T-helper 1 cell treated with Interleukin-12 subunit alpha and Interleukin-12 subunit beta and Interleukin-4 antibody, amounts not matched to agents 30 μg/mL and 1 μg/mL, for 36 hours (primary cell): ENCODE measurements around the gene HPGDS.
"Not testable (repeated sequence)": the region's sequence is repeated elsewhere in the genome, so short reads cannot be mapped to it uniquely, and the experiment has no call there.

Experiments
- H3K27ac Mint-ChIP-seq: one replicate; pipeline ENCODE4 v1.8.0; 2021; ENCODE audit warnings: mild to moderate bottlenecking, mixed read lengths
- H3K27me3 Mint-ChIP-seq: one replicate; pipeline ENCODE4 v1.8.0; 2021; ENCODE audit warnings: low read depth, mixed read lengths
- H3K36me3 Mint-ChIP-seq: one replicate; pipeline ENCODE4 v1.8.0; 2021; ENCODE audit warnings: low read depth, mixed read lengths
- H3K4me1 Mint-ChIP-seq: one replicate; pipeline ENCODE4 v1.8.0; 2021; ENCODE audit warnings: low read depth, mixed read lengths
- H3K4me3 Mint-ChIP-seq: one replicate; pipeline ENCODE4 v1.8.0; 2021; ENCODE audit warnings: mild to moderate bottlenecking, moderate library complexity, mixed read lengths
- H3K9me3 Mint-ChIP-seq: one replicate; pipeline ENCODE4 v1.8.0; 2021; ENCODE audit warnings: mixed read lengths

Gene HPGDS

GRCh38 chr4:94342694-94343093 is at the start of gene HPGDS:
TSS of gene HPGDS (minus strand) at chr4:94342836. CDS start at chr4:94334629, 8,207 bp downstream.
- no peaks in the 10 kb centered on the region for H3K9me3 Mint-ChIP-seq
- H3K27ac Mint-ChIP-seq: no peak within 1 kb of the TSS
- peaks cover 22% of the 10 kb centered on the region for H3K4me1 Mint-ChIP-seq
- H3K27me3 Mint-ChIP-seq: no peaks in the 10 kb centered on the region
- no peak within 1 kb of the TSS for H3K4me3 Mint-ChIP-seq
- H3K36me3 Mint-ChIP-seq: no peaks in the 10 kb centered on the region

- Mint-ChIP-seq H3K27me3 (peaks cover 14% of the 10 kb centered on the region), H3K4me1 (no peaks in the 10 kb centered on the region), H3K9me3 (no peaks in the 10 kb centered on the region), H3K4me3 (no peak overlapping the region), H3K27ac (no peak overlapping the region), H3K36me3 (no peaks in the 10 kb centered on the region)
These were observed 48.3 kb upstream of the HPGDS start for GRCh38 chr4:94390804-94391410.

- Mint-ChIP-seq H3K36me3 (no peaks in the 10 kb centered on the region), H3K27me3 (peaks cover 14% of the 10 kb centered on the region), H3K9me3 (no peaks in the 10 kb centered on the region), H3K27ac (no peak overlapping the region), H3K4me3 (no peak overlapping the region), H3K4me1 (no peaks in the 10 kb centered on the region)
These were observed 47.1 kb upstream of the HPGDS start for GRCh38 chr4:94389595-94390267.

- peaks cover 14% of the 10 kb centered on the region for H3K27me3 Mint-ChIP-seq
- H3K36me3 Mint-ChIP-seq, H3K4me3 Mint-ChIP-seq, H3K9me3 Mint-ChIP-seq, H3K4me1 Mint-ChIP-seq, H3K27ac Mint-ChIP-seq: not testable (repeated sequence)
These were observed 45.3 kb upstream of the HPGDS start for GRCh38 chr4:94387965-94388364.

GRCh38 chr4:94385452-94385851 is 42.8 kb upstream of the HPGDS start:
- H3K9me3 Mint-ChIP-seq: not testable (repeated sequence)

GRCh38 chr4:94382891-94383290 is 40.3 kb upstream of the HPGDS start:
- not testable (repeated sequence) for H3K27ac Mint-ChIP-seq, H3K4me3 Mint-ChIP-seq, H3K36me3 Mint-ChIP-seq, H3K9me3 Mint-ChIP-seq, H3K4me1 Mint-ChIP-seq
- peaks cover 14% of the 10 kb centered on the region for H3K27me3 Mint-ChIP-seq

More at GRCh38 chr4:94385452-94385851, 42.8 kb upstream of the HPGDS start:
- peaks cover 14% of the 10 kb centered on the region for H3K27me3 Mint-ChIP-seq
- H3K27ac Mint-ChIP-seq, H3K4me3 Mint-ChIP-seq, H3K36me3 Mint-ChIP-seq, H3K4me1 Mint-ChIP-seq: not testable (repeated sequence)

GRCh38 chr4:94378047-94378446 is 35.4 kb upstream of the HPGDS start:
- Mint-ChIP-seq H3K4me3 (no peak overlapping the region), H3K27me3 (peaks cover 8% of the 10 kb centered on the region), H3K9me3 (no peaks in the 10 kb centered on the region), H3K27ac (no peak overlapping the region), H3K4me1 (no peaks in the 10 kb centered on the region), H3K36me3 (no peaks in the 10 kb centered on the region)

- H3K4me1 Mint-ChIP-seq: no peaks in the 10 kb centered on the region
- no peaks in the 10 kb centered on the region for H3K9me3 Mint-ChIP-seq
- H3K4me3 Mint-ChIP-seq: no peak overlapping the region
- H3K27ac Mint-ChIP-seq: no peak overlapping the region
- H3K36me3 Mint-ChIP-seq: no peaks in the 10 kb centered on the region
- peaks cover 8% of the 10 kb centered on the region for H3K27me3 Mint-ChIP-seq
These were observed 34.7 kb upstream of the HPGDS start for GRCh38 chr4:94377294-94377693.

GRCh38 chr4:94375364-94375763 is 32.7 kb upstream of the HPGDS start:
- H3K27me3 Mint-ChIP-seq: peaks cover 8% of the 10 kb centered on the region
- H3K4me1 Mint-ChIP-seq: no peaks in the 10 kb centered on the region
- H3K4me3 Mint-ChIP-seq: no peak overlapping the region
- no peak overlapping the region for H3K27ac Mint-ChIP-seq
- H3K36me3 Mint-ChIP-seq: no peaks in the 10 kb centered on the region
- no peaks in the 10 kb centered on the region for H3K9me3 Mint-ChIP-seq

- H3K27ac Mint-ChIP-seq: no peak overlapping the region
- H3K4me3 Mint-ChIP-seq: no peak overlapping the region
- H3K27me3 Mint-ChIP-seq: peaks cover 10% of the 10 kb centered on the region
- no peaks in the 10 kb centered on the region for H3K4me1 Mint-ChIP-seq
- H3K9me3 Mint-ChIP-seq: no peaks in the 10 kb centered on the region
- H3K36me3 Mint-ChIP-seq: no peaks in the 10 kb centered on the region
These were observed 31.1 kb upstream of the HPGDS start for GRCh38 chr4:94373752-94374151.

GRCh38 chr4:94372991-94373390 is 30.4 kb upstream of the HPGDS start:
- no peaks in the 10 kb centered on the region for H3K4me1 Mint-ChIP-seq
- H3K36me3 Mint-ChIP-seq: no peaks in the 10 kb centered on the region
- H3K4me3 Mint-ChIP-seq: no peak overlapping the region
- no peaks in the 10 kb centered on the region for H3K9me3 Mint-ChIP-seq
- H3K27ac Mint-ChIP-seq: no peak overlapping the region
- H3K27me3 Mint-ChIP-seq: peaks cover 8% of the 10 kb centered on the region

GRCh38 chr4:94372228-94372978 is 29.8 kb upstream of the HPGDS start:
- H3K9me3 Mint-ChIP-seq: no peaks in the 10 kb centered on the region
- no peak overlapping the region for H3K27ac Mint-ChIP-seq
- peaks cover 10% of the 10 kb centered on the region for H3K27me3 Mint-ChIP-seq
- H3K4me1 Mint-ChIP-seq: no peaks in the 10 kb centered on the region
- H3K36me3 Mint-ChIP-seq: no peaks in the 10 kb centered on the region
- no peak overlapping the region for H3K4me3 Mint-ChIP-seq

- Mint-ChIP-seq H3K27ac (no peak overlapping the region), H3K27me3 (peaks cover 12% of the 10 kb centered on the region), H3K4me3 (no peak overlapping the region), H3K36me3 (no peaks in the 10 kb centered on the region), H3K4me1 (no peaks in the 10 kb centered on the region), H3K9me3 (no peaks in the 10 kb centered on the region)
These were observed 28.7 kb upstream of the HPGDS start for GRCh38 chr4:94371290-94371689.

GRCh38 chr4:94370533-94371254 is 28.1 kb upstream of the HPGDS start:
- no peaks in the 10 kb centered on the region for H3K36me3 Mint-ChIP-seq
- no peak overlapping the region for H3K27ac Mint-ChIP-seq
- H3K9me3 Mint-ChIP-seq: no peaks in the 10 kb centered on the region
- no peaks in the 10 kb centered on the region for H3K4me1 Mint-ChIP-seq
- peaks cover 16% of the 10 kb centered on the region for H3K27me3 Mint-ChIP-seq
- H3K4me3 Mint-ChIP-seq: no peak overlapping the region
